HG02870 (cell line): Measurements from ENCODE around the gene PRKD1.

ENCODE experiments used
- ATAC-seq: cut with Tn5 transposase; IDR thresholded peaks from one replicate; pipeline ENCODE4 v1.9.1; 2021; ENCODE audit warnings: mild to moderate bottlenecking, moderate library complexity; ENCODE audit not compliant: unreplicated experiment

PRKD1 gene

DNA sequence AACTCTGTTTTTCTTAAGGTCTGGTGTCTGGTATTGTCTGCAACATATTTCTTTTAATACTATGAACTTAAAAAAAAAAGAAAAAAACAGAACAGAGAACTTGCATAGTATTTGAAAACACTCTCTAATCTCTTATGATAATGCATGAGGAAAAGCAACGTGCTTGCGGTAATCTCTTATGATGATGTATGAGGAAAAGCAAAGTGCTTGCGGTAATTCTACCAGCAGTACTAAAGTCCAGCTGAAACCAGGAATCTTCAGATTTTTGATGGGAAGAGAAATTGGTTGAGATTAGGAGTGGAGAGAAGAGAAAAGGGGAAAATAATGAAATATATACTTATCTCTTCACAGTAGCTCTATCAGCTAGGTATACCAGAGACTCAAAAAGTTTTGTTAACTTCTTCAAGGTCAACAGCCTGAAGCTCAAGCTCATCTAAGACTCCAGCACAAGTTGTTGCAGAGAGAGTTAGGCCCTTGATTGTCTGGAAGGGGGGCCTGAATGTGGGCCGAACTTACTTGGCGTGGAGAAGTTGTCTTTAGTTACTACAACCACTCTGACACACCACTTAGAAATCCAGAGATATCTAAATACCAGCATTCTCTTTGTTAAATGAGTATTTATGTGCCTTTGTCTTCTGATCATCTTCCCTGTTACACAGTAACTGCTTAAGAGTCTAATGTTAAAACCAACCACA is 240.4 kb downstream of the PRKD1 start:
- ATAC-seq: no peak

DNA sequence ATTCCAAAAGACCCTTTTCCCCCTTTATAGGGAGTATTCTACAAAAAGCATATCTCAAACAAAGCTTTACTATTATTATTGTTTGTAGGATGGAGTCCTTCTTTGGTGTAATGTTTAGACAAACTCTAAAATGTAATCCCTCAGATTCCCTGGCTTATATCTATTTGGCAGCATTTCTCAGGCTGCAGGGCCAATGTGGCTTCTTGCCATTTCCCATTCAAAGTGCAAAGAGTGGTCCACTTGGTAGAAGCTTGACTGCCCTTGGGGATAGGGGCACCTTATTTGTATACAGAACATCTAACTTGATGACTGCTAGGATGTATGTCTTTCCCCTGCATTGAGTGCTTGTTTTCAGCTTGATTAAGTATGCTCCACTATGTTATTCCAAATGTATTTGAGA is 242.7 kb downstream of the PRKD1 start:
- ATAC-seq: no peak

DNA sequence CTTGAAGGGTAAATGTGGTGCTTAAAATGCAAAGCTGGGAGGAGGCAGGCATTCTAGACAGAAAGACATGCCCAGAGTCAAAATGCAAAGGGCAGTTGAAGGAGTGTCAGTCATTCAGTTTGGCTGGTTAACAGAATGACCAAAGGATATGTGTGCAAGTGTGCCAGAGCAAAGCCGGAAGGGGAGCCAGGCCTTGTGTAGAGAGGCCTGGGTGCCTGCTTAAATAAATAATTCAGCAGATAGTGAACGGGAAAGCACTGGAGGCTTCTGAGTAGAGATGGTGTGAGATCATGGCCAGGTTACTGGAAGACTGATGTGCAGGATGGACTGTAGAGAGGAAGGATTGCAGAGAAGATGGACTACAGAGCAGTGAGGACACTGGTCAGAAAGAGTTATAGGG is 244.9 kb downstream of the PRKD1 start:
- no peak for ATAC-seq

DNA sequence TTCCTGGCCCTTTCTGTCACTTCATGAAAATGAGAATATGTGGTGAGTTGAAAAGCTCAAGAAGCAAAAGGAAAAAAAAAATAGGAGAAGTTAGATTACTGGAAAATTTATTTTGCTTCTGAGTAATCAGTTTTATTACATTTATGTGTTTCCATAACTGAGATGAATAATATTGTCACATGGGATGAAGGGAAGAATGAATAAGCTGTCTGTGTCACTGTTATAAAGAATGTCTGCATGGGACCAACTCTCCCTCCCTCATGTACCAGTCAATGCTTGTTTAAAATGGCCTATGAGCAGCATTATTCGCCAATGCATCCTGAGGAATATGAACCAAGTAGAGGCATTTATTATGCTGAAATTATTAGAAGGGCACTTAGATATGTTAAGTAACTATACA is 246.3 kb downstream of the PRKD1 start:
- no peak for ATAC-seq

DNA sequence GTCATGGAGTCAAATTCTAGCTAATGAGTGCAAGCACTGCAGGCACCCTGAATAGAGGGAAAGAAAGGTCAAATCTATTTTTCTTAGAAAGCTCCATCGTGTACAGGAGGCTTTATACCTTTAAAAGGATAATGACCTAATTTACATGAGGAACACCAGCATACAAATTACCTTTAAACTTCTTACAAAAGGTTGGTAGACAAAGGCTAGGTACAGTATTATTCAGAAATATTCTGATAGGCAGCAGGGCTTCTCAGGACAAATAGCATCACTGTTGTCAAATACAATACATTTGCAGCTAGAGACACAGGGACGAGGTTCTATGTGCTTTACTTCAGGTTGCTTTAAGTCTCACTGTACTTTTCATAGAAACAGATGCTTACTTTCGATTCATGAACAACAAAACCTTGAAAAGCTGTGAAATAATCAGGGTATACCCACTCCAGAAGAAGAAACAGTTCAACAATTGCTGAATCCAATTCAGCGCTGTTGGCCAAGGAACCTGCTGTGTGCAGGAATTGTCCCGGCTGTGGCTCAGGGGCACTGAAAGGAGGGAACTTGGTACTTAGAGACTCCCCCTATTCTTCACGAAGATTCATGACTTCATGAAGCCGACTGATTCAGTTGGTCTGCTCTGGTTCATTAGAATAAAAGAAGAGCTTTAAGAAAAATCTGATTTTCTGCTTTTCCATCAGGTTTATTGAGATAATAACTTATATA is 252.9 kb downstream of the PRKD1 start:
- no peak for ATAC-seq

DNA sequence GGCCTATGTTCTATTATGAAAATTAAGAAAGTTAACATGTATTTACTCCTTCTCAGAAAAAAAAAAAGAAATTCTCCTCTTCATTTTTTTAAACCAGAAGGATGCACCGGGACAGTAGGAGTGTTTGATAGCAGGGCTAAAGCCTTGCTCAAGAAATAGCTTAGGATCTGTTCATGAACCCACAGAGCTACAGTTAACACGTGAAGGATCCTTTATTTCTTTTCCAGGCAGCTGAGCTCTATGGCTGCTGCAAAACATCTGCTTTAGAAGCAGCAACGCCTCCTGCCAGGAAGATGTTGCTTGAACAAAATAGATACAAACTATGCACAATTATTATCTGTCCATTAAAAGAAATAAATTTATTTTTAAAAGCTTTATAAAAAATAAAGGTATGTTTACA is 254.8 kb downstream of the PRKD1 start:
- ATAC-seq: no peak

DNA sequence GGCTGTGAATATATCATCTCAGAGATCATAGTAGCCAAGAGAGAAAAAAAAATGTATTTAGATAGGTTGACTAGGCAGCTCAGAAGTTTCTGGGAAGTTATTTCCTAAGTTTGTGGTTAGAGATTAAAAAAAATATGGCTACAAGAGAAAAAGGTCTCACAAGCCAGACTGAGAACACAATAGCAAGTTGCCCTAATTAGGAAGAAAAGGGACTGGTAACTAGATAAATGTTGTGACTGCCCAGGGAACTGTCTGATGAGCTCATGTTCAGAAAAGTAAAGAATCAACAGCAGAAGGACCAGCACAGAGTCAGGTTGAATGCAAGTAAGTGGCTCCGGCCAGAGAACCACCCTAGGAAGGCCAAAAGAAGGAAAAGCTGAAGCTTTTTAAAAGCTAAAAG is 256.6 kb downstream of the PRKD1 start:
- no peak for ATAC-seq

DNA sequence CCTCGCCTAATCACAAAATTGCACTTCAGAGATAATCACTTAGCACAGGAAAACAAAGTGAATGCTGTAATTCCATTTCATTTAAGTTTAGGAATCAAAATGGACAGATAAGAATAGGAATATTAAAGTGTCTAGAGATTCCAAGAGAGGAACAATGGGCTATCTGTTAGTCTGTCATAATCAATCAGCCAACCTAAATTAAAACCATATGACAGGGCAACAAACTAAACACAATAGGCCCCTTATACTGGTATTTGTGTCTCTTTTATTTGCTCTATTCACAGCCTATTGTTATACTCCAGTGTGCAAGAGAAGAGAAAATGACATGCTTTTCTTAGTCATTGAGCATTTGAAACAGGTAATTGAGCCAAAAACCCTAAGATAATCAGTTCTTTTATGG is 259.4 kb downstream of the PRKD1 start:
- ATAC-seq: no peak

DNA sequence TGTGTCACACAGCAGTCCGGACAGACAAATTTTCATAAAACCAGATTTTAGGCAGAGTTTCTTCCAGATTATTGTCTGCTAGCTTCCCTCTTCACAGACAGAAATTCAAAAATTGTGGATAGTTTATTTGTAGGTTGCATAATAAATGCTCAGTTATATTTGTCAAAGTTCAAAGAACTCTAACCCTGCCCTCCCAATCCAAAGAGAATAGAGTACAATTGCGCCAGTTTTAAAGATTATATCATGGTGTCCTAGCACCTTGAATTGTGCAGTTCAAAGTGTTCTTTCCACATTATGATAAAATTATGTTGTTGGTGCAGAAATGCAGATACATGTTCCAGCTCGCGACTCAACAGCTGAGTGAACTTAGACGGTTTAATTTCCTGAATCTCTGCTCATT is 263.1 kb downstream of the PRKD1 start:
- ATAC-seq: no peak

DNA sequence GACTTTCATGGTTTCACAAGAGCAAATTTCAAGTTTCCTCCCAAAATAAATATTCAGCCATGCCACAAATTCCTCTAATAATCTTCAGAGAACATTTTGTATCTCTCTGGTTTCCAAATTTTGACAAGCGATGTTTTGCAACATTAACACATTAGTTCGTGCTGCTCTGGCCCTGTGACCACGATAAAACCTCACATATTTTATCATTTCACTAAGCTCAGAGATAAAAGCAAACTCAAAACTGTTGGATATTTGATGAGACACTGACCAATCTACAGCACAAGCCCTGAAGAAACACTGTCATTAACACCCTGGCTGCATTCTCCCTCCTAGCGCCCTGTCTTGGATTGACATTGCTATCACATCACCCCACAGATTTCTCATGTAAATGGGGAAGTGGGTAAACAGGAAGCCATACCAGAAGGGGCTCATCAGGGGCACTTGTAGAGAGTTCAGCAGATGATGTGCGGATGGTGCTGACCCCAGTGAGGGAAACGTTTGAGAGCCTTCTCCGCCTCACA is 264.3 kb downstream of the PRKD1 start:
- ATAC-seq: no peak

DNA sequence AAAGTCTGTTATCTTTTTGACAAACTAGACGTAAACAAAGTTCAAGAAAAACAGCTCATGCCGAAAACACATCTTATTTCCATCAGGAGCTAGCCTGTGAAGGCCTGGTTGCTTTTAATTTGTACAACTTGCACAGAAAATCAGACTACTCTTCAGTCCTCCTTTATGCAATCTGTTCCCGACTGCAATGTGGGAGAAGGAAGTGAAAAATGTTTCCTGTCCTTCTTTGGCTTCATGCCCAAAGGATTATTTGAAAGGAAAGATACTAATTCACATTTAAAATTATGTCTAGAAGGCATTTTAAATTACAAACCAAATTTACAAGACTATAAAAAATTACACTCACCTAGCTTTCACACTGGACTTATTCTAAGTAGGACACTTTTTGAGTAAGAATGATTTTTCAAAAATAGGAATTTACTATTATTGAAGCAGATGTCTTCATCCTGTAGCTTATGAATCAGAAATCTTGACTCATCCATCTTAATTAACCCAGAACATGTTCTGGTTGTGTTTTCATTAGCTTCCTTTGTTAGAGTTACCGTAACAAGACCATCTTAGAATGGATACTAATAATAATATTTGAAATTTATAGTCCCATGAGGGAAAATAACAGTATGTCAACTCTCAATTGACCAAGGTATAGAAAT is 272.6 kb downstream of the PRKD1 start:
- no peak for ATAC-seq

DNA sequence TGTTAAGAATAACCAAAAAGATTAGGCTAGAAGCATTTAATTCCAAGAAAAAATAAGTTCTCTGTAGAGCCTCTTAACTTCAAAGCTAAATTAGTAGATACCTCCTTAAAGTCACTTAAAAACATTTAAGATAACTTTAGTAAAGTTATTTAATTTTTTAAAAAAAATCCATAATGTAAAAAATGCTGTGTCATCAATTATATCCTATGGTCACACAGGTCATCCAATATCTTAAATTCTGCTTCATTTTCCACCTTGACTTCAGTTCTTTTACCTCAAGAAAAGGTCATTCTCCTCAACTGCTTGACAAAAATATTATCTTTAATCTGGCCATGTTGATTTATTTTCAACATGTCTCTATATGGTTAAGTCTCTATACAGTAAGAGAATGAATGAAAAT is 274.3 kb downstream of the PRKD1 start:
- no peak for ATAC-seq

DNA sequence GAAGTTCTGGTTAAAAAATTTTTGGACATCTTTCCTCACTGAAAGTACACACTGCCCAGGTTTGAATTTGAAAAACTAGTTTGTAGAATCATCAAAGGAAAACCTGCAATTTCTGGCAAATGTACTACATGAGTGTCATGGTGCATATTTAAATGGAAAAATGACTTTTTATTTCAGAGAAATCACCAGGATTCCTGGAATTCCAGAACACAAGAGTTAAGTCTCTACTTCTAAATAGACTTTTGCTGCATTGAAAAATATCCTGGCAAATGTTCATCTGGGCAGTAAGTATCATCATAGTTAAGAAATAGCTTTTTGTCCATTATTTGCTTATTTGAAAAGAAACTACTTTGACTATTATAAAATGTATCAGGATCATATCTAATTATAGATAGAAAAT is 275.1 kb downstream of the PRKD1 start:
- no peak for ATAC-seq

DNA sequence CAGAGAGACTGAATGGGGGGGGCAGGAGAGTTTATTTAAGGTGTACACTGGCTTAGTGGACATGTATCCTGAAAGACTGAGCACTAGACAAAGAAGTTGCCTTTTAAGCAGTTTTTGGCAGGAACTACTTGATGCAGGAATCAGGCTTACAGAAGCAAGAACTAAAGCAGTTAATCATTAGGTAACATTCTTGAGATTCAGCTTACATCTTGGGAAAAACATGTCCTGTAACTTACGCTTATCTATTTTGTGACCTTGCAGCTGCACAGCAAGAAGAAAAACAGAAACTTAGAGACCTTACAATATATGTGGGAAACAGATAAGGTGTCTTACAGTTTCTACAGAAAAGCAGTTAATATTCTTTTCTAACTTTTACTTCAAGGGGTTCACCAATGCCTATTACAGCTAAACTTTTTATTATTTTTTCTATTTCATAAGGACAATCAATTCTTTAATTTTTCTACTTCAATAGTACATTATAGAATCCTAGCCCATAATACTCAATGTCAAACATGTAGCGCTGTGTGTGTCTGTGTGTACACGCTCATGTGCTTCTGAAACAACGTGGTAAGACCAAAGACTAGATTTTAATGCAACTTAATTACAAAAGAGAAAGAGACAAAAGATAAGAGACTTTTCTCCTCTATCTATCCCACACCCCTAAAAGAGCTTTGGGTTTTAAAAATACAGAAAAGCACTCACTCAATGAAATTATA is 276.9 kb downstream of the PRKD1 start:
- ATAC-seq: no peak

DNA sequence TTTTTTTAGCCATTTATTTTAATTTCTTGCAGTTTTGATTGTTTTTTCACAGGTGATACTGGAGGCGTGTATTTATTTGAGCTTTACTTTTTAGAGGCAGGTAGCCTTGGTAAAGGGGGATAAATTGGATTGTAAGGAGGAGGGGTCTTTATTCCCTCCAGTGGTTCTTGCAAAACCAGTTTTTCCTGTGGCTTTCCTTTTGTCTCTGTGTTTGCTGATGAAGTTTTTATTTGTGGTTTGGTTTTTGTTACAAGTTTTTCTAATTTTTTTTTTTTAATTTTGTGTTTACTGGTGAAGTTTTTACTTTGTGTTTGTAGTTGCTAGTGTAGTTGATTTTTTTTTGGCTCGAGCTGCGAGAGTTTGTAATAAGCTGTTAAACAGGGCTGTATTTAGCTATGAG is 278.5 kb downstream of the PRKD1 start:
- ATAC-seq: no peak

DNA sequence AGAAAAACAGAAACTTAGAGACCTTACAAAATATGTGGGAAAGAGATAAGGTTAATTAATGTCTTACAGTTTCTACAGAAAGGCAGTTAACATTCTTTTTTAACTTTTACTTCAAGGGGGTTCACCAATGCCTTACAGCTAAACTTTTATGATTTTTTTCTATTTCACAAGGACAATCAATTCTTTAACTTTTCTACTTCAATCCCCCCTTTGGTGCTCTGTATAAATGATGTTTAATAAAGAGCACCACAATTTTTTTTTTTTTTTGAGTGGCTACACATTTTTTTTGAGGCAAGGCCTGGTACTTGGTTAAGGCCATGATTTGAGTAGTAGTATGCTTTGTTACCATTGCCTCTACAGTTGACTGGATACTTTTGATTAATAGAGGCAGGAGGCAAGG is 279.6 kb downstream of the PRKD1 start:
- no peak for ATAC-seq

DNA sequence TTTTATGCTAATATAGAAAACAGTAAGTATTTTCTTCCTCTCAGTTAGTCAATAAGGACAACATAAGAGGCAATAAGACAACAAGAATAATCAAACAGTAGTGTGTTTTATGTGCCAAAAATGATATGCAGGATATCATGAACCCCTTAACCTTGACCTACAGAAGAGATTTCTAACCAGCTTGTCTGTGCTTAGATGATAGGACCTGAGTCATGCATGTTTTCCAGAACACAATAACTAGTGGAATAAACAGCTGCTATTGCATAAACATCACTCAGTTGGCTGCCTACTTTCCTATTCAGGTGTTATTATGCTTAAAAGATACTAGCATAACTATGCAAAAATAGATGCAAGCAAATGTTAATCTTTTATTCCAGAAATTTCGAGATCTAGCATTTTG is 282.5 kb downstream of the PRKD1 start:
- ATAC-seq: no peak

DNA sequence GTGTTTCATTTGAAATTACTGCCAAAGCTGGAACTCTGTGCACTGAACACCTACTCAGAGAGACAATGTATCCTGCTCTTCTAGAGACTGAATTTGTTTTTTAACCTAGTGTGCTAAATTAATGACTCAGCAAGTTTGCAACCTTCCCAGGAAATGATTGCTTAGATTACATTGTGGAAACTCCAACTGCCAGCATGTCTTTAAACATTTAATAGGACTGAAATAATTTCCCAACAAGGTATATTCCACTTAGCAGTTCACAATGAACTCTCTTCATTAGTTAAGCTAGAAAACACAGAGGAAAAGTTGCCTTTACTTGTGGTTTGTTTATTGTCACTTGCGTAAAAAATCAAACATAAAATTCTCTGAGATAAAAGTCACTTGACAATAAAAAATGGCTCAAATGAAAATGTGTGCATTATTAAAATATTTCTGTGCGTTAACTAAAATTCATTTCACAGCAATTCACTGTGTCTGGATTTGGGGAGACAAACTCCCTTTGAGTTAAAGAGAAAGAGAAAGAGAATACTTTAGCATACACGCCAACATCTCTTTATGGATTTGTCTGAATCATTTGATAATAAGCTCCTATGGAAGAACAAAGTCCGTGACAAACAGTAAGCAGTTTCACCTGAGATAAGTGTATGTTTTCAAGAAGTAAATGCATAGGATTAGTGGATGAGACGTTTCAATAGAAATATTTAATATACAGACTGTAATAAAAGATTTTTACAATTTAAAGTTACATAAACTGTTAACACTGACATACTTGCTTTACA is 284.0 kb downstream of the PRKD1 start:
- ATAC-seq: no peak

DNA sequence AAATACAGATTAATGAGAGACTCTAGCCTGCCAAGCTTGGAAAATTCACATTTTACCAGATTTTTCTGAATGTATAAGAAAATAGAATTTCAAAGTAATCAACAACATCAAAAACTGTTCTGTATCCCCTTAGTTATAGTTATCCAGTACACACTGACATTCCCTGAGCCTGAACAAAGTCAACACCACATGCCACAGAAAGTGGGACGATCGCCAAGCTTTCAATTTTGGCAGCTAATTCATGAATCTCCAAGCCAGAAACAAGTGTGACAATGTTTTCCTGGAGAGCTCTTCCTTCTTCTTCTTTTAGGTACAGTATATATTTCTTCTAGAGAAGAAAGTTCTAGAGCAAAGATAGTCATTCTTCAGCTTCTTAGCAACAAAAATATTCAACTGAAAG is 290.2 kb downstream of the PRKD1 start:
- no peak for ATAC-seq

DNA sequence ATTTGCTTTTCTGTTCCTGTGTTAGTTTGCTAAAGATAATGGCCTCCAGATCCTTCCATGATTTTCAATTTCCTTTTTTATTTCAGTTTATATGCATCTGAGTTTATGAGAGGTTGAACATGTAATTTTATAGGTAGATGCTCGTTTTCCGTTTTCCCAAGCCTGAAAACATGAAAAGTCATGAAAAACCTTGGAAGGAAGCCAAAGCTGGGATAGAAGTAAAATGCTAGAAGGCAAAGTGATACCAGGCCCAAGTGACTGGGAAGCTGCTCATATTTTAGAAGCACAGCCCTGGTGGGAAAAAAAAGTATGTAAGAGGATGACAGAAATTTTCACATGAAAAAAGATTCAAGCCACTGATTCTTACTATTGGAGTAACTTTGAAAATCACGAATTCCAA is 290.8 kb downstream of the PRKD1 start:
- ATAC-seq: no peak
